OCI-LY1 (cell line): ENCODE measurements around the gene MSH3.

Experiments
- H2AFZ ChIP-seq: fragments of 200-600 bp; sonication (generic), shearing (Covaris generic); 2 replicates; pipeline ENCODE4 v1.6.0; 2014; ENCODE audit warnings: antibody characterized with exemption, mild to moderate bottlenecking, low read length
- H3F3A ChIP-seq: fragments of 200-600 bp; sonication (generic), shearing (Covaris generic); 2 replicates; pipeline ENCODE4 v1.6.0; 2014; ENCODE audit warnings: mild to moderate bottlenecking, antibody characterized with exemption, low read length, moderate library complexity; ENCODE audit not compliant: insufficient read depth
- H3K27ac ChIP-seq: fragments of 200-600 bp; sonication (generic); 2 replicates; pipeline ENCODE4 v1.5.1; 2014; ENCODE audit warnings: low read length, mixed run types, mild to moderate bottlenecking, low read depth; ENCODE audit not compliant: poor library complexity, severe bottlenecking
- H3K27me3 ChIP-seq: fragments of 200-600 bp; sonication (generic); 2 replicates; pipeline ENCODE4 v1.6.0; 2014; ENCODE audit warnings: antibody characterized with exemption, mild to moderate bottlenecking, low read length, moderate library complexity; ENCODE audit not compliant: insufficient read depth
- H3K36me3 ChIP-seq: fragments of 200-600 bp; sonication (generic); 2 replicates; pipeline ENCODE4 v1.6.1; 2014; ENCODE audit warnings: mild to moderate bottlenecking, antibody characterized with exemption, low read length, moderate library complexity, mixed read lengths; ENCODE audit not compliant: insufficient read depth
- H3K4me1 ChIP-seq: fragments of 200-600 bp; sonication (generic); 2 replicates; pipeline ENCODE4 v1.5.1; 2014; ENCODE audit warnings: mild to moderate bottlenecking, low read length, moderate library complexity; ENCODE audit not compliant: insufficient read depth, severe bottlenecking
- H3K4me2 ChIP-seq: fragments of 200-600 bp; sonication (generic), shearing (Covaris generic); 2 replicates; pipeline ENCODE4 v1.6.1; 2014; ENCODE audit warnings: low read length
- H3K4me3 ChIP-seq: fragments of 200-600 bp; sonication (generic); 2 replicates; pipeline ENCODE4 v1.5.1; 2014; ENCODE audit warnings: low read length, low read depth, mild to moderate bottlenecking, mixed read lengths; ENCODE audit not compliant: poor library complexity, severe bottlenecking
- H3K79me2 ChIP-seq: fragments of 200-600 bp; shearing (Covaris generic); 2 replicates; pipeline ENCODE4 v1.6.1; 2016; ENCODE audit warnings: mixed run types, low read length, mixed read lengths; ENCODE audit not compliant: insufficient read depth
- H3K9ac ChIP-seq: fragments of 200-600 bp; sonication (generic), shearing (Covaris generic); 2 replicates; pipeline ENCODE4 v1.6.1; 2014; ENCODE audit warnings: mild to moderate bottlenecking, low read length, mixed read lengths
- H3K9me2 ChIP-seq: fragments of 200-600 bp; sonication (generic), shearing (Covaris generic); 2 replicates; pipeline ENCODE4 v1.6.1; 2014; ENCODE audit warnings: low read depth, mild to moderate bottlenecking, low read length, mixed read lengths
- H3K9me3 ChIP-seq: fragments of 200-600 bp; shearing (Covaris generic); 2 replicates; pipeline ENCODE4 v1.6.1; 2014; ENCODE audit warnings: low read length, mixed read lengths
- H4K20me1 ChIP-seq: fragments of 200-600 bp; sonication (generic), shearing (Covaris generic); 2 replicates; pipeline ENCODE4 v1.6.0; 2016; ENCODE audit warnings: mild to moderate bottlenecking, low read length; ENCODE audit not compliant: insufficient read depth
- CTCF ChIP-seq: fragments of 200-600 bp; sonication (generic), shearing (Covaris generic); IDR thresholded peaks from 2 replicates; pipeline ENCODE4 v1.5.1; 2017; ENCODE audit warnings: mild to moderate bottlenecking, antibody characterized with exemption, low read length, moderate library complexity, mixed read lengths
- EZH2 ChIP-seq: fragments of 200-600 bp; sonication (generic), shearing (Covaris generic); IDR thresholded peaks from 2 replicates; pipeline ENCODE4 v1.8.0; 2017; ENCODE audit warnings: borderline replicate concordance, mixed run types, mild to moderate bottlenecking, antibody characterized with exemption, low read length, moderate library complexity, mixed read lengths

The MSH3 gene

GRCh38 chr5:80706835-80707447, 52.5 kb downstream of the MSH3 start:
- H3K27ac ChIP-seq = no peak overlapping the region
- no peaks in the 10 kb centered on the region for H3K9me2 ChIP-seq

GRCh38 chr5:80707645-80708044, 53.2 kb downstream of the MSH3 start:
- Histone ChIP-seq H3K4me2 (no peak overlapping the region), H3K9me3 (no peaks in the 10 kb centered on the region), H4K20me1 (no peaks in the 10 kb centered on the region), H3K4me3 (no peak overlapping the region), H3K9ac (no peak overlapping the region), H3K4me1 (peaks cover 9% of the 10 kb centered on the region), H2AFZ (no peak overlapping the region), H3K36me3 (peaks cover 8% of the 10 kb centered on the region; the same call in 1 of the 2 replicates), H3F3A (no peaks in the 10 kb centered on the region), H3K79me2 (no peaks in the 10 kb centered on the region), H3K9me2 (no peaks in the 10 kb centered on the region), H3K27ac (no peak overlapping the region), H3K27me3 (no peaks in the 10 kb centered on the region)
- no peak for TF ChIP-seq CTCF
- no peak for TF ChIP-seq EZH2

More at GRCh38 chr5:80706835-80707447, 52.5 kb downstream of the MSH3 start:
- Histone ChIP-seq H3K27me3 (no peaks in the 10 kb centered on the region), H3K4me2 (no peak overlapping the region), H3K4me3 (no peak overlapping the region), H3K36me3 (peaks cover 8% of the 10 kb centered on the region; the same call in 1 of the 2 replicates), H3K4me1 (peaks cover 9% of the 10 kb centered on the region), H3K79me2 (no peaks in the 10 kb centered on the region), H3K9ac (no peak overlapping the region), H2AFZ (no peak overlapping the region), H3K9me3 (no peaks in the 10 kb centered on the region), H3F3A (no peaks in the 10 kb centered on the region), H4K20me1 (no peaks in the 10 kb centered on the region)
- TF ChIP-seq CTCF (no peak), EZH2 (no peak)

GRCh38 chr5:80711216-80711615, 56.8 kb downstream of the MSH3 start:
- no peak overlapping the region for H3K4me2 ChIP-seq
- no peaks in the 10 kb centered on the region for H3K4me1 ChIP-seq
- no peak overlapping the region for H3K4me3 ChIP-seq
- no peaks in the 10 kb centered on the region for H3K9me2 ChIP-seq
- H4K20me1 ChIP-seq = no peaks in the 10 kb centered on the region
- no peaks in the 10 kb centered on the region for H3F3A ChIP-seq
- H3K27me3 ChIP-seq = no peaks in the 10 kb centered on the region
- TF ChIP-seq EZH2 (no peak), CTCF (no peak)
- peaks cover 14% of the 10 kb centered on the region; the same call in 1 of the 2 replicates for H3K36me3 ChIP-seq
- H2AFZ ChIP-seq = no peak overlapping the region
- no peak overlapping the region for H3K9ac ChIP-seq
- no peaks in the 10 kb centered on the region for H3K9me3 ChIP-seq
- H3K79me2 ChIP-seq = no peaks in the 10 kb centered on the region
- H3K27ac ChIP-seq = no peak overlapping the region
